ENCODE results near the gene MLANA.

The MLANA gene

GRCh38 chr9:5908918-5909317 is 18.2 kb downstream of the MLANA start:
- no peak for DNase-seq

DNA sequence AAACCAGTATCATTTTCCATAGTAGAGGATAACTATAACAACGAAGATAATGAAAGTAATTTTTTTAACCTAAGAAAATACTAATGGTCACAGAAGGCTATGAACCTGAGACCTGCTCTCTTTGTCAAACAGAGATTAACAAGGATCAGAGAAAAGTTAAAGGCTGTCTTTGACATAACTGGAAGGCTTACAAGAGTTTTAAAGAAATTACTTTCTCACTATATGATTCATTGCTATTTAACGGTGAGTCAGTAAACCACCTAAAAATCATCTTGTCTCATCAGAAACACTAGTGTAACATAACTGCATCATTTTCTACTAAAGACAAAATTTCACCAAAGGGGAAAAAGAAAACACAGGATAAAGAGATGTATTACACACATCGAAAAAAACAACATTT is 19.3 kb downstream of the MLANA start:
- no peak for DNase-seq

GRCh38 chr9:5910413-5911057 is 19.8 kb downstream of the MLANA start:
- no peak for DNase-seq

- DNase-seq = no peak
Observed at GRCh38 chr9:5915438-5915837, 24.7 kb downstream of the MLANA start.

GRCh38 chr9:5917273-5917672 is 26.6 kb downstream of the MLANA start:
- DNase-seq = no peak

DNA sequence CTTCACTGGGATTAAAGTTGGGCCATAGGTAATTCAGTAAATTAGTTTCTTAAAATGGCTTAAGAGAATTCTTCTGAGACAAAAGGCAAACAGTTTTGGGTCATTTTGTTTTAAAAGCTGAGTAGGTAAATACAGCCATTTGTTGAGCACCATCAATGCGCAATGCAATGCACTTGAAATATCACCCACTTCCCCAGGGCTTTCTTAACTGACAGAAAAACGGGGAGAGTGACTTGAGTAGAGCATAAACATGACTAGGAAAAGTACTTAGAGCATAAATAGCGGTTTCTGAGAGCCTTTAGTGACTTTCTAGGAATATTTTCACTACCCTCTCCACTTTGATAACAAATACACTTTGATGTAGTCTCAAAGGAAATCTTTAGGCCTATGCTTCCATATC is 27.2 kb downstream of the MLANA start:
- no peak for DNase-seq

- no peak for DNase-seq
Observed at GRCh38 chr9:5918460-5918859, 27.8 kb downstream of the MLANA start.

DNA sequence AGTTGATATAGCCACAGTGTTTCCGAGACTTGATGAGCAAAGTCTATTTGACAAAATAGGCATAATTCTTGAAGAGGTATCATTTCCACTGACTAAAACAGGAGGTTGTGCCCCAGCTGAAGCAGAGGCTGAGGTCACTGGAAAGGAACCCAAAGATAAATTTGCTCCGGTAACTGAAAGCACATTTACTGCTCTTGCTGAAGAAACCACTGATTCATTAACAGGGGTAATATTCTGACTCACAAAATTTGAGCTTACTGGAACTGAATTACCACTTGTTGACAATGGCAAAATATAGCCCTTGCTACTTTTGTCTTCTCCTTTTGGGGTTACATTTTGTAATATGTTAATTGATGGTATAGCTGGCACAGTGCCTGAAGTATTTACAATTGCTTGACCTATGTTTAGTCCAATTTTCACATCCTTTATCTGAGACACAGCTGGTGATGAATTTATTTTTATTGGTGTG is 30.2 kb downstream of the MLANA start:
- no peak for DNase-seq

DNA sequence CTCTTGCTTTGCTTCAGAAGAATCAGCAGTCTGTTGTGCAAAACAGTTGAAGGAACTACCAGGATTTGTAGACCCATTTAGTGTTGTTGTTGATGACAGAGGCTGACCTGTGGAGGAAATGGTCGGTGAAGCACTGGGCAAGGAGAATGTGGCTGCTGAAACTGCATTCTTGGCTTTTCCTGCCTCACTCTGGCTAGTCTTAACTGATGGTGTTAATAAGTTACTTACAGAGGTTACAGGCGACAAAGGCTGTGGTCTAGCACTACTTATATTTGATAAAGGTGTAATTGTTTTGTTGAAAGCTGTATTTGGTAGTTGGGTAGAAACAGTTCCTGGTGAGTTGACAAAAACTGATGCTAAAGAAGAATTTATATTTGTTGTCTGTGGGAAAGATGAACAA is 31.5 kb downstream of the MLANA start:
- DNase-seq = no peak

GRCh38 chr9:5931657-5932056 is 41.0 kb downstream of the MLANA start:
- DNase-seq = no peak

GRCh38 chr9:5938449-5938848 is 47.8 kb downstream of the MLANA start:
- DNase-seq = no peak

- no peak for DNase-seq
Observed at GRCh38 chr9:5939530-5939929, 48.8 kb downstream of the MLANA start.

- no peak for DNase-seq
Observed at GRCh38 chr9:5941214-5941613, 50.5 kb downstream of the MLANA start.

DNA sequence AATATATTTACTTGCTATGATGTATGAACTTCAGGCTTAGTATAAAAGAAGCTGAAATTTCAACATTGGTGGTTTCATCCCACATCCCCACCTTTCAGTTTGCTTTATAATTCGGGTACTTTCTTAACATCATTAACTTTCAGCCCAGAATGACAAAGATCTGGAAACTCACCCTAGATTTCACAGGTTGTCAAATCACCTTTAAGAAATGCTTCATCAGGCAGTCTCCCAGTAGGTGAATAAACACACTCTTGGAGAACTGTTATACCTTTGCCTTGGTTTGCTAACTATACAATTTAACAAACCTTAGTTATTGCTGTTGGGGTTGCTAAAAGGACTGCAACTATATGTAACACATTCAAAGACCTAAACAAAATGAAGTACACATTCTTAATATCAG is 54.4 kb downstream of the MLANA start:
- DNase-seq = no peak

GRCh38 chr9:5947912-5948311 is 57.2 kb downstream of the MLANA start:
- DNase-seq = no peak

- no peak for DNase-seq
Observed at GRCh38 chr9:5949103-5949699, 58.5 kb downstream of the MLANA start.

- no peak for DNase-seq
Observed at GRCh38 chr9:5950261-5950660, 59.6 kb downstream of the MLANA start.

GRCh38 chr9:5951686-5952211 is 61.1 kb downstream of the MLANA start:
- no peak for DNase-seq

- no peak for DNase-seq
Observed at GRCh38 chr9:5953743-5954707, 63.3 kb downstream of the MLANA start.

GRCh38 chr9:5957166-5957565 is 66.5 kb downstream of the MLANA start:
- no peak for DNase-seq

DNA sequence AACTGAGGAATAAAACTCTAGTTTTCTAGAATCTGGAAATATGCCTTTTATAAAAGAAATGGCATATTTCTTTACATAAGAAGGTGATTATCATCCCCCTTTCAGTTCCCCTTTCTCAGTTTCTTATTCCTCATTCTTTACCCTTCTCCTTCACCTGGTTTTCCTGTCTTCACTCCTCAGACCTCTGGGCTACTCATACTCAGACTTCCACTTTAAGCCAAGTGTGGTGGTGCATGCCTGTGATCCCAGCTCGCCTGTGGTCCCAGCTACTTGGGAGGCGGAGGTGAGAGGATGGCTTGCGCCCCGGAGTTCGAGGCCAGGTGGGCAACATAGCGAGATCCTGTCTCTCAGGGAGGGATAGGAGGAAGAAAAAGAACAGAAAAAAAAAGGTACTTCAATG is 67.6 kb downstream of the MLANA start:
- no peak for DNase-seq
